Cardiac muscle cell (in vitro differentiated cells and primary cell): ENCODE data around the gene MACC1. TPM values are rescaled to one million over a fixed set of nuclear protein-coding genes. Genes with fewer than 3 reads are reported as not detected.

Experiments
- DNase-seq, 2 donors: peaks; one replicate each; pipeline versions ENCODE4 v3.0.0 to v3.0.0-alpha.2; 2010 to 2017; ENCODE audit warnings: low read depth in 1 of 2, low spot score in 1 of 2
- H3K27ac ChIP-seq: fragments of 200-600 bp; sonication (generic); 2 replicates; pipeline ENCODE4 v1.5.1; 2016
- H3K27me3 ChIP-seq: fragments of 200-600 bp; sonication (generic); 2 replicates; pipeline ENCODE4 v1.6.0; 2016; ENCODE audit warnings: control low read depth
- H3K36me3 ChIP-seq: fragments of 200-600 bp; sonication (generic); 2 replicates; pipeline ENCODE4 v1.5.1; 2016; ENCODE audit warnings: control low read depth
- H3K4me1 ChIP-seq: fragments of 200-600 bp; sonication (generic); 2 replicates; pipeline ENCODE4 v1.8.1; 2017; ENCODE audit warnings: low read depth, mild to moderate bottlenecking, mixed run types
- H3K4me3 ChIP-seq: fragments of 200-600 bp; sonication (generic); 2 replicates; pipeline ENCODE4 v1.5.1; 2016; ENCODE audit warnings: mild to moderate bottlenecking
- H3K9me3 ChIP-seq: fragments of 200-600 bp; sonication (generic); 2 replicates; pipeline ENCODE4 v1.5.1; 2017; ENCODE audit warnings: low read depth, mild to moderate bottlenecking, control low read depth
- CTCF ChIP-seq: IDR thresholded peaks from 2 replicates; pipeline ENCODE4 v1.5.1; 2012; ENCODE audit warnings: low read depth, mild to moderate bottlenecking, low read length
- polyA plus RNA-seq: library from polyadenylated mRNA; unstranded; fragments of >200 nt; fragmentation: Nextera tagmentation; extraction: Ambion mirVana; gene quantifications from 2 replicates; pipeline ENCODE4 v1.2.1, GENCODE V29; 2016
- total RNA-seq: library from RNA; depleted of rRNA; stranded (reverse); fragments of >200 nt; gene quantifications from 2 replicates; pipeline ENCODE4 v1.2.3, GENCODE V29; 2016

MACC1 gene
- total RNA-seq = 0.04 and 0.06 TPM in 2 replicates
- 0.01 TPM in 1 of 2 replicates, not detected in the other for polyA plus RNA-seq

- H3K27me3 ChIP-seq = no peaks in the 10 kb centered on the region
- no peak for TF ChIP-seq CTCF
- H3K36me3 ChIP-seq = no peaks in the 10 kb centered on the region
- peaks cover 8% of the 10 kb centered on the region for H3K4me1 ChIP-seq
- H3K4me3 ChIP-seq = no peak within 1 kb of the TSS
- H3K27ac ChIP-seq = no peak within 1 kb of the TSS
- H3K9me3 ChIP-seq = no peaks in the 10 kb centered on the region
- DNase-seq = peak in 1 of 2 donors; percentile 20
These were observed at the start of gene MACC1 for GRCh38 chr7:20217193-20217948. MACC1 (minus strand) TSS chr7:20217384; CDS start chr7:20161862, 55,522 bp downstream.

- Histone ChIP-seq H3K27me3 (no peaks in the 10 kb centered on the region), H3K27ac (no peak overlapping the region), H3K4me3 (no peak overlapping the region), H3K36me3 (no peaks in the 10 kb centered on the region), H3K4me1 (peaks cover 10% of the 10 kb centered on the region), H3K9me3 (no peaks in the 10 kb centered on the region)
- DNase-seq = no peak
- TF ChIP-seq CTCF = no peak
These were observed 47.4 kb upstream of the MACC1 start for GRCh38 chr7:20264623-20265022.

GRCh38 chr7:20260223-20260622, 43.0 kb upstream of the MACC1 start:
- no peak for TF ChIP-seq CTCF
- Histone ChIP-seq H3K9me3 (no peaks in the 10 kb centered on the region), H3K4me3 (no peak overlapping the region), H3K4me1 (peaks cover 10% of the 10 kb centered on the region), H3K27ac (no peak overlapping the region), H3K27me3 (no peaks in the 10 kb centered on the region), H3K36me3 (no peaks in the 10 kb centered on the region)
- peak in 1 of 2 donors; percentile 91 for DNase-seq

GRCh38 chr7:20257212-20257611, 40.0 kb upstream of the MACC1 start:
- H3K27ac ChIP-seq = no peak overlapping the region
- H3K9me3 ChIP-seq = no peaks in the 10 kb centered on the region
- no peaks in the 10 kb centered on the region for H3K4me1 ChIP-seq
- no peak for DNase-seq
- no peaks in the 10 kb centered on the region for H3K36me3 ChIP-seq
- TF ChIP-seq CTCF = no peak
- H3K4me3 ChIP-seq = no peak overlapping the region
- H3K27me3 ChIP-seq = no peaks in the 10 kb centered on the region

GRCh38 chr7:20249920-20250319, 32.7 kb upstream of the MACC1 start:
- no peaks in the 10 kb centered on the region for H3K9me3 ChIP-seq
- no peaks in the 10 kb centered on the region for H3K36me3 ChIP-seq
- TF ChIP-seq CTCF = no peak
- no peak overlapping the region for H3K4me3 ChIP-seq
- H3K27ac ChIP-seq = no peak overlapping the region
- no peaks in the 10 kb centered on the region for H3K4me1 ChIP-seq
- no peaks in the 10 kb centered on the region for H3K27me3 ChIP-seq
- DNase-seq = no peak
